VCaP (cell line): ENCODE results near the gene CAB39L.
"Not testable (repeated sequence)": the region's sequence is repeated elsewhere in the genome, so short reads cannot be mapped to it uniquely, and the experiment has no call there.

Experiments used
- H3K27ac ChIP-seq: fragments of 450-650 bp; 2 replicates; pipeline ENCODE4 v1.5.1; 2017
- TF ChIP-seq, protein P1 (sequence below): fragments of 450-650 bp; conservative IDR thresholded peaks from 2 replicates; pipeline ENCODE4 v1.5.1; 2017; ENCODE audit warnings: mild to moderate bottlenecking, moderate library complexity

CAB39L gene

DNA sequence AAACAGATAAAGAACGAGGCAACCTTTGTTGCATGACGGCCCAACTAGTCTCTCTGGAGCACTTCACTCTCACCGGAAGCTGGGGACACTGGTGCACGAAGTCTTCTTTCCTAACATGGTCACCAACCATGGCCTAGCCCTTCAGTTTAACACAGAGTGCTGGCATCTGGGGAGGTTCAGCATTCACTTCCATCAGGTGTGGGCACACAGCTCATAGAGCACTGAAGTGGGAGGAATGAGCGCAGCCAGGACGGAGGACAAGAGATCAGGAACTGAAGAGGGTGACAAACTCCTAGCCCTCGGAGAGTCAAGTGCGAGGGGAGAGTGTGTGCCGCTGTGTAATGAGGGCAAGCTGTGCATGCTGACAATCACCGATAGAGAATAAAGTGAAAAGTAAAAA lies 103.7 kb downstream of the CAB39L start:
- no peak overlapping the region for H3K27ac ChIP-seq
- TF ChIP-seq, protein P1, sequence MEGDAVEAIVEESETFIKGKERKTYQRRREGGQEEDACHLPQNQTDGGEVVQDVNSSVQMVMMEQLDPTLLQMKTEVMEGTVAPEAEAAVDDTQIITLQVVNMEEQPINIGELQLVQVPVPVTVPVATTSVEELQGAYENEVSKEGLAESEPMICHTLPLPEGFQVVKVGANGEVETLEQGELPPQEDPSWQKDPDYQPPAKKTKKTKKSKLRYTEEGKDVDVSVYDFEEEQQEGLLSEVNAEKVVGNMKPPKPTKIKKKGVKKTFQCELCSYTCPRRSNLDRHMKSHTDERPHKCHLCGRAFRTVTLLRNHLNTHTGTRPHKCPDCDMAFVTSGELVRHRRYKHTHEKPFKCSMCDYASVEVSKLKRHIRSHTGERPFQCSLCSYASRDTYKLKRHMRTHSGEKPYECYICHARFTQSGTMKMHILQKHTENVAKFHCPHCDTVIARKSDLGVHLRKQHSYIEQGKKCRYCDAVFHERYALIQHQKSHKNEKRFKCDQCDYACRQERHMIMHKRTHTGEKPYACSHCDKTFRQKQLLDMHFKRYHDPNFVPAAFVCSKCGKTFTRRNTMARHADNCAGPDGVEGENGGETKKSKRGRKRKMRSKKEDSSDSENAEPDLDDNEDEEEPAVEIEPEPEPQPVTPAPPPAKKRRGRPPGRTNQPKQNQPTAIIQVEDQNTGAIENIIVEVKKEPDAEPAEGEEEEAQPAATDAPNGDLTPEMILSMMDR: no peak

DNA sequence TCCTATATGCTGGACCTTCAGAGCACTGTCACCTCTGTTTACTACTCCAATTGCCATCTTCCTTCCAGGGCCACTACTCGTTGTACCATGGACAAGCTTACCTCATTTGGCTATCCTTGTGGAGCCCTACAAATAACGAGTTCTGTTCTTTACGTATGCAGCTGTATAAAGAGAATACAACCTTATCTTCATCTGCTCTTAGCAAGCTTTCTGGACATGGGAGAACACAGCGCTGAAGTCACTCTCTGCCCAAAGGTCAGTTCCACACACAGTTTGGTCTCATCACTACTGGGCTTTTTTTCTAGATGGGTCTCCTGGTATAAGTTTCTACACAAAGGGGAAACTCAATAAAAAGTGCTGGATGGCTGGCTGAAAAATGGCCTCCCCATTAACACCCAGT lies 107.2 kb downstream of the CAB39L start:
- H3K27ac ChIP-seq: no peak overlapping the region; the same call in 1 of the 2 replicates
- TF ChIP-seq, protein P1: no peak

DNA sequence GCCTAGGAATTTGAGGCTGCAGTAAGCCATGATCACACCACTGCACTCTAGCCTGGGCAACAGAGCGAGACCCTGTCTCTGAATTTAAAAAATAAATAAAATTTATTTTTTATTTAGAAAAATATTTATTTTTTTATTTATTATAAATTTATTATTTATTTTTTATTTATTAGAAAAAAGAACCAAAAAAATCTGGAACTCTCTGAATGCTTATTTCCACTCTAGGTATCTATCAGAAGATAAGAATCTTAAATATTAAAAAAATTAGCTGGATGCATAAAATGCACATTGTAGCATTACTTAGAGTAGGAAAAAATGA lies 113.4 kb downstream of the CAB39L start:
- TF ChIP-seq, protein P1: no peak
- no peak overlapping the region for H3K27ac ChIP-seq

DNA sequence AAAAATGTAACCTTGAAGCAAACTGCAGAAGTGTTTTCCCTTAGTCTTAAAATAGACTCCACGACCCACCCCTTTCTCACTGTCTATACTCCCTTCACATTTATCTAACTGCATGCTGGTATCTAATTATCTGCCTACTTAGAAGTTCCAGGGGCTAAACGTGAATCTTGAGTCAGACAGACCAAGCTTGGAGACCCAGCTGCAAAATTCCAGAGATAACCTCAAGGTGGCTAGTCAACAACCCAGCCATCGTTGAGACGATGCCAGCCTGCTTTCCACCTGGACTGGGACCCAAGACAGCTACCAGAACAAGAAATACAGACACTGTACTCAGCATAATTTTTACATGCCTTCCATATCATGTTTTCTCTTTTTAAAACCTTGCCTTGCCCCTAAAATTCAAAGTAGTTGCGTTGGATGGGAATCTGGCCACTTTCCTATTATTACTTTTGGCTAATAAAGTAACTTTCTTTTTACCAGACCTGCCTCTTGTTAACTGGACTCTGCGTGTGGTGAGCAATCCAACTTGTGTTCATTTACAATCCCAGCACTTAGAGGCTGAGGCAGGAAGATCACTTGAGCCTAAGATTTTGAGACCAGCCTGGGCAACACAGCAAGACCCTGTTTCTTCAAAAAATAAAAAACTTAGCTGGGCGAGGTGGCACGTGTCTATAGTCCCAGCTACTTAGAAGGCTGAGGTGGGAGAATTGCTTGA lies 113.9 kb downstream of the CAB39L start:
- no peak overlapping the region for H3K27ac ChIP-seq
- TF ChIP-seq, protein P1: no peak

DNA sequence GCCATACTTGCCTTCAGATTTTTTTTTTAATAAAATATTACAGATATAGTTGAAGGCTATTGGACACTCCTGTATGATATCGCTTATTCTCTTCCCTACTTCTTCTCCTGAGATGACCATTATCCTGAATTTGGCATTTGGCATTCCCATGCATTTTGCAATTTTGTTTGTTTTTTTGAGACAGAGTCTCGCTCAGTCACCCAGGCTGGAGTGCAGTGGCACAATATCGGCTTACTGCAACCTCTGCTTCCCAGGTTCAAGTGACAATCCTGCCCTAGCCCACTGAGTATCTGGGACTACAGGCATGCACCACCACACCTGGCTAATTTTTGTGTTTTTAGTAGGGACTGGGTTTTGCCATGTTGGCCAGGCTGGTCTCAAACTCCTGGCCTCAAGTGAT lies 116.7 kb downstream of the CAB39L start:
- H3K27ac ChIP-seq: not testable (repeated sequence)

DNA sequence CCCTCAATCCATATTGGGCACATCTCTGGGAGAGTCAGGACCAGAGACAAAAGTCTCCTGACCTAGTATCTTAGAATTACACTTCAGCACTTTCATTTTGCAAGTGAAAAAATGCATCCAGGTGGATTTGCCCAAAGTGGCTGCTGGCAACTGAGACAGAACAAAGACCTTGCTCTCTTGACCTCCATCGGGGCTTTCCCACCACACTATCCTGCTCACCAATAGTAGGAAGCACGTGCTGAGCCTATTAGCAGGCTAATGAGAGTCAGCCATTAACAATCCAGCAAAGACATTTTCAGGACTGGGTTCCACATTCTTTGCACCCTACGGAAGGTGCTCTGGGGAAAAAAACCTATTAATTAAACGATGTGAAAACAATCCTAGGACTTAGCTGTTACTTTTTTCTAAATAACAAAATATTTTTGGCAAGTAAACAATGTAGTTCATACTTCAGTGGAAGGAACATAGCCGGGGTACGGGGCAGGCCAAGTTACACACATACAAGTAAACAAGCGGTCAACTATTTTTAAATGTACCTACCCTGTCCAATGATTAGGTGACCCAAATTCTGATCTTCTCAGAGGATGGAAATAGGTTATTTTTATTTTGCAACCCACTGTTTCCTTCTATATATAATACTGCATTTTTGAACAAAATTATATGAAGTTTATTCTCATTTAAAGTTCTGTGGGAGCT lies 117.5 kb downstream of the CAB39L start:
- TF ChIP-seq, protein P1: no peak
- H3K27ac ChIP-seq: no peak overlapping the region

DNA sequence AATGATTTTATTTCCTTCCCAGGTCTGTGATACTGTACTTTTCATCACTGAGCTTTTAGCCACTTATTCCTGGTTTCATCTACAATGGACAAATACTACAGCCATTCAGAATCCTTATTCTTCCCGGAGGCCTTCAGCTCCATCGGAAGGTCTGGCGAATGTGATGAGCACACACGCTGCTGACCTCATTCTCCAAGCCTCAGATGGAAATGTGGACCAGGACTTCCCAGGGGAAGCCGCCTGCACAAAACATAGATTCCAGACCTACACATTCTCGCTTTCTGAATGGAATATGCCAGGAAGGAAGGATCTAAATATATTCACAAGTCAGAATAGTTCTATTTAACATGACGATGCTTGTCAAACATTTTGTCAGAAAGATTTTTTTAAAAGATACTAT lies 120.5 kb downstream of the CAB39L start:
- no peak overlapping the region for H3K27ac ChIP-seq
- TF ChIP-seq, protein P1: no peak

DNA sequence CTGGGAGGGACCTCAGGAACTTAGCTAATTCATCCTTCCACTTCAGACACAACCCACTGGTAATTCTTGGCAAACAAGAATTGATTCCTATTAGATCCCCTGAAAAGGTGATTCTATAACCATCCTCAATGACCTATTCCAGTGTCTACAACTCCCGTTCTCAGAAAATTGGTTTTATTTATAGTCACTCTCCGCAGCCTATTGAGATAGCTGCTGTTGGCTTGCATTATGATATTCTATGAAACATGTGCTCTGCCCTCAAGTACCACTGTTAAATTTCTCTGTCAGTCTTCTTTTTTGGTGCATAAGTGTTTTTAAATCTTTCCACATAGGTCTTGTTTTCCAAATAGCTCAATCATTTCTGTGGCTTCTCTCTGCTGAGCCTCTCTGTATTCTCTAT lies 121.2 kb downstream of the CAB39L start:
- H3K27ac ChIP-seq: no peak overlapping the region
- TF ChIP-seq, protein P1: no peak
